GM19395 (cell line): ENCODE data around the gene FHOD1.

Source experiments
- ATAC-seq: cut with Tn5 transposase; IDR thresholded peaks from one replicate; pipeline ENCODE4 v1.9.1; 2021; ENCODE audit warnings: mild to moderate bottlenecking, moderate library complexity; ENCODE audit not compliant: unreplicated experiment

FHOD1 gene

DNA sequence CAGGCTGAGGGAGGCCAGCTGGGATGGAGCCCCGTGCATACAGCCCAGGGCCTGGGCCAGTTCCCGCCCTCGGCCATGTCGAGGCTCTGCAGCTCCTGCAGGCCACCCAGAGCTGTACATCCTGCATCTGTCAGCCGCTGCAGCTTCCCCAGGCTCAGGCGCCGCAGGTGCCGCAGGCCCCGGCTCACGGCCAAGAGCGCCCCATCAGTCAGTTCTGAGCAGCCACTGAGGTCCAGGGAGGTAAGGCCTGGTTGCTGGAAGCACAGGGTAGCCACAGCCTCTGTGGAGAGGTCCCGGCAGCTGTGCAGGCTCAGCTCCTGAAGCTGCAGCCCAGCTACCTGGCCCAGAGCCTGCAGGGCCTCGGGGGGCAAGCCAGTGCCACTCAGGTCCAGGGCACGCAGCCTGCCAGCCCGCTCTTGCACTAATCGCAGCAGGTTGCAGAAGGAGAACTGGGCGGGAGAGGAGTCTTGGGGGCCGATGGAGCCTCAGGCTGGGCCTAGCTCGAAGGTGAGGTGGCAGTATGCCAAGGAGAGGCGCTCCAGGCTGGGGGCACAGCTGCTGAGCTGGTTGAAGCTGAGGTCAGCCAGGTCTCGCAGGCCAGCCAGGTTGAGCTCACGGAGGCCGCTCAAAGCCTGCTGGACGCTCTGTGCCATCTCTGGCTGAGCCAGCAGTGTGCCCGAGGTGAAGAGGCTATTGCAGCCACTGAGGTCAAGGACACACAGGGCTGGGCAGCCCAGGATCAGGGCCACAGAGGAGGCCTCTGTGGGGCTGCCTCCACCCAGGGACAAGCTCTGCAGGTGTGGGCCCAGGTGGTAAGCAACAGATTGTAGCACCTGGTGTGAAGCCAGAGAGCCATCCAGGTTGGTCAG lies 37.0 kb downstream of the FHOD1 start:
- ATAC-seq: no peak

DNA sequence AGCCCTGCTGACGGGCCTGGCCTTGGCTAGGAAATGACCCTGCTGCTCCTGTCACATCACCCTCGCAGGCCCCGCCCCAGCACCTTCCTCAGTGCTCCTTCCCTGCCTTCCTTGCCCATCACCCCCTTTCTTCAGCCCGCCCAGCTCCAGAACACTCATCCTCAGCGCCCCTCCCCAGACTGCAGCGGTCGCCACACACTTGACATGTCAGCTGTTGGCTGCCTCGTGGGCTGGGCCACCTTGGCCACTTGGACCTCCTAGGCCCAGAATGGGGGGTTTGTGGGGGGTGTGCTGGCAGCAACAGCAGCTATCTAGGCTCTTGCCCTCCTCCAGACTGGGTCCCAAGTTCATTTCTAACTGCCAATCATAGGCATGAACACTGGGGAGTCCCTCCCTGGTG lies 37.7 kb downstream of the FHOD1 start:
- ATAC-seq: no peak

DNA sequence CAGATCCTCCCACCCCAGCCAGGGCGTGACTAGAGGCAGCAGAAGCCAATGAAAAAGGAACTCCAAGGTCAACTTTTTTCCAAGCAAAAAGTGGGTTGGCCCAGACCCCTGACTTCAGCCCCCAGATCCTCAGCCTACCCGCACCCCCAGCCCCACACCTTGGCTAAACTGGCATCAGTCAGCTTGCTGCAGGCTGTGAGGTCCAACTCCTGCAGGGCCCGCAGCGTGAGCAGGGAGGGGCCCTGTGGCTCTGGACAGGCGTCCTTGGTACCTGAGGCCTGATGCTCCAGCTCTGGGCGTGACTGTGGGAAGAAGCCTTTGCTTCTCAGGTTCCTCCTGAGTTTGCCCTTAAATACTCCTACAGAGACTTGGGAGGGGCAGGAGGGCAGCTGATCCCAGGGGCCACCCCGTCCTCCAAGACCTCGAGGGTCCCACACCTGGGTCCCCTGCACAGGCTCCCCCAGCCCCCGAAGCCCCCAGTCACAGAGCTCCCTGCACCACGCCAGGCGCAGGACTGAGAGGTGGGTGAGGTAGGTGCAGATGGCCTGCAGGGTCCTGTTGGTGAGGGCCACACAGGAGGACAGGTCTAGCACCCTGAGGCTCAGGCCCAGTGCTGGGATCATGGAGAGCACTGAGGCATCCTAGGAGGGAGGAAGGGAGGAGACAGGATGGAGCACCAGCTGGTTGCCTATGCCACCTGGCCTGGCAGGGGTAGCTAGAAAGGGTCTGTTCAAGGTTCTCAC lies 39.0 kb downstream of the FHOD1 start:
- ATAC-seq: no peak

DNA sequence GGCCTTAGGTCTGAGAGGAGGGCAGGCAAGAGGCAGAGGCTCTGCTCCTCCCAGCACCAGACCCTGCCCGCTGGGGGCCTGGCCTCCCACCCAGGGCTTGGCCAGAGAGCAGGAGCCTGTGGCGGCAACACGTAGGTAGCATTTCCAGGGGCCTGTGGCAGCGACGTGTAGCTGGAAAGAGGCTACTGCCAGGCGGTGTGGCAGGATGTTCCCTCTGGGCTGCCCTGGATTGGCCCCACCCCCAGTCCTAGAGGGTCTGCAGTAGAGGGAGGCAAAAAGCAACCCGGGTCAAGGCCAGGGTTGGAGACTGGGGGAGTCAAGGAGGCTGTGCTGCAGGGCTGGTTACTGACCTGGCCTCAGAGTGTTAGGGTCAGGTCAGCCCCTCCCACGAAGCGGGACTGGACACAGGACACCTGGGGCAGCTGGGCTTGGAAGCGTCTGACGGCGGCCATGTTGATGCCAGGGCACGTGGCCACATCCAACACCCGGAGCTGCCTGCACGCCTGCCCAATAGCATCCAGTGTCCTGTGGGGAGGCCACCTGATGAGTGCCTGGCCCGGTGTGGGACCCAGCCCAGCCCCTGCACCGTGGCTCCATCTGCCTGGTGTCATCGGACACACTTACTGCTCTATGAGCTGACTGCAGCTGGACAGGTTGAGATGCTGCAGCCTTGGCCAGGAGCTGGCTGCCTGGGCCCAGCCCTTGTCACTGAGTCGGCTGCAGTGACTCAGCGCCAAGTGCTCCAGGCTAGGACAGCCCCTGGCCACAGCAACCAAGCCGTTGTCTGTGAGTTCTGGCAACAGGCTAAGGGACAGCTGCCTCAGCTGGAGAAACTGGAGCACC lies 39.8 kb downstream of the FHOD1 start:
- no peak for ATAC-seq

DNA sequence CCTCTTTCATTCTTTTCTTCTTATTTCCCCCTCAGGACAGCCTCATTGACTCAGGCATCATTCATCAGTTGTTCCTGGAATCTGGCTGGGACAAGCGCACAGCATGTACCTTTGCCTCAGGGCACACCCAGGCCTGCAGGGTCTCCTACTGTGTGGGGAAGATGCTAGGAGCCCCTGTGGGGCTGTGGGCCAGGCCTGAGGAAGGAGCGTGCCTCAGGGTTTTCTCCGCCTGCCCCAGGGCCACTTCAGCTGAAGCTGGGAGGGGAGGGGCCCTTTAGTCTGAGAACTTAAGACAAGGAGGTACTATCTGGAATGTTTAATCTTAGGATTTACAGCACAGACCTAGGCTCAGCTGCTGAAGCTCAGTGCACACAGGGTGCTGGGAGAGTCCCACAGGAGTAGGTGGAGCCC lies 40.4 kb downstream of the FHOD1 start:
- no peak for ATAC-seq

DNA sequence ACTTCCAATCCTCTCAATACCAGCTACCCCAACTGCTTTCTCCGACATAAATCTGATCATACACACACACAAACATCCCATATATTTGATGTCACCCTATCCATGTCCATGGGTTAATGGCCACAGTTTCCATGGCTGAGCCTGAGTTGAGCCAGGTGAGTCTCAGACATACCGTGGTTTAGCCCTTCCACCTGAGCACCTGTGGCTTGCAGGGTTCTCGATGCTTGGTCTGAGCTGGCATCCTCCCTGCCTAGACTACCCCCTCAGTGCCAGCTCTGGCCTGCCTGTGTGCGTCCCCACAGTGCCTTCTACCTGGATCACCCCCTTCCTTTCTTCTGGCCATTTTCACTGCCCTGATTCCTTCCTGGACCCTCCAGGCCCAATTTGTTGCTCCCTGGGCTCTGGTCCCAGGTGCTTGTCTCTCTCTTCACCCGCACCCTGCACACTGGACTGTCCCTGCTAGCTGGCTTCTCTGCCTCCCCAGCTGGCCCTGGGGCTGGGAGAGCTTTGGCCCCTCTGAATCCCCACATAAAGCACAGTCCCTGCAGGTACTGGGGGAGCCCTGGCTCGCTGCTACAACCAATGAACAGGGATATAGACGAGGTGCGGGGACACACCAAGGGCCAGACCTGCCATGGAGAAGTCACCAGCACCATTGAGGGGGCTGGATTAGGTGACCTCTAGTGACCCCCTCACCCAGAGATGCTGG lies 41.0 kb downstream of the FHOD1 start:
- no peak for ATAC-seq

DNA sequence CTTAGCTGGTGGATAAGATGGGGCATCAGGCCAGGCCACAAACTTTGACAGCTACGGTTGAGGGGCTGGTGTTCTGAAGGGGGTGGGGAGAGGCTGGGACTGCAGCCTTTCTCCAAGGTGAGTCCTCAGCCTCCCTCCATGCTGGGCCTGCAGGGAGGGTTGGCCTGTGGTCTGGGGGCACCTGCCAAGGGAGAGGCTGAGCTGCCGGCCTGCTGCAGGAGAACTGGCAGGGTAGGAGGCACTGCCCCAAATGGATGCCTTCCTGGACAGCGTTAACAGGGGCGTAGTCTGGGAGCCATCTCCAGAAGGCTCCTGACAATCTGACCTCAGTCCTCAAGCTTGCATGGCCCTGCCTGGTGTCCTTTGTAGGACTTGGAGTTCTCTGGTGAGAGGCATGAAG lies 43.2 kb downstream of the FHOD1 start:
- ATAC-seq: no peak

DNA sequence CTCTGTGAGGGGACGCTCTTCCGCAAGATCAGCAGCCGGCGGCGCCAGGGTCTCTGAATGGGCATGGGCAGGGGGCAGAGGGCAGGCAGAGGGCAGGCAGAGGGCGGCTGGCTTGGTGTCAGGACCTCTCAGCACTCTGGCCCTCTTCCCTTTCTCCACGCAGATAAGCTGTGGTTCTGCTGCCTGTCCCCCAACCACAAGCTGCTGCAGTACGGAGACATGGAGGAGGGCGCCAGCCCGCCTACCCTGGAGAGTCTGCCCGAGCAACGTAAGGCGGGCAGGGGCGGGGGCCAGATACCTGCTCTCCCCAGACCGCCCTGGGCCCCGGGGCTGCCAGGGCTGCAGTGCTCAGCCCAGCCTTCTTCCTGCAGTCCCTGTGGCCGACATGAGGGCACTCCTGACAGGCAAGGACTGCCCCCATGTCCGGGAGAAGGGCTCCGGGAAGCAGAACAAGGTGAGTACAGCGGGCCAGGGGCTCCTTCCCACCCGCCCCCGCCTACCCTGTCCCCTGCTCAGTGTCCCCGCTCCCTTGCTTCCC lies 44.3 kb downstream of the FHOD1 start:
- no peak for ATAC-seq

DNA sequence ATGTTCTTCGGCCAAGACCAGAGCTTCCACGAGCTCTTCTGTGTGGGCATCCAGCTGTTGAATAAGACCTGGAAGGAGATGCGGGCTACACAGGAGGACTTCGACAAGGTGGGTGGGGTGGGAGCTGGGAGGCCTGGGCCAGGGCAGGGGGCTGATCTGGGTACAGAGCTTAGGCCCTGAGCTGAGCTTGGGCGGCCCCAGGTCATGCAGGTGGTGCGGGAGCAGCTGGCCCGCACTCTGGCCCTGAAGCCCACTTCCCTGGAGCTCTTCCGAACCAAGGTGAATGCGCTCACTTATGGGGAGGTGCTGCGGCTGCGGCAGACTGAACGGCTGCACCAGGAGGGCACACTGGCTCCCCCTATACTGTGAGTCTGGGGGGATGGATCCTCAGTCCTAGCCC lies 44.9 kb downstream of the FHOD1 start:
- no peak for ATAC-seq

DNA sequence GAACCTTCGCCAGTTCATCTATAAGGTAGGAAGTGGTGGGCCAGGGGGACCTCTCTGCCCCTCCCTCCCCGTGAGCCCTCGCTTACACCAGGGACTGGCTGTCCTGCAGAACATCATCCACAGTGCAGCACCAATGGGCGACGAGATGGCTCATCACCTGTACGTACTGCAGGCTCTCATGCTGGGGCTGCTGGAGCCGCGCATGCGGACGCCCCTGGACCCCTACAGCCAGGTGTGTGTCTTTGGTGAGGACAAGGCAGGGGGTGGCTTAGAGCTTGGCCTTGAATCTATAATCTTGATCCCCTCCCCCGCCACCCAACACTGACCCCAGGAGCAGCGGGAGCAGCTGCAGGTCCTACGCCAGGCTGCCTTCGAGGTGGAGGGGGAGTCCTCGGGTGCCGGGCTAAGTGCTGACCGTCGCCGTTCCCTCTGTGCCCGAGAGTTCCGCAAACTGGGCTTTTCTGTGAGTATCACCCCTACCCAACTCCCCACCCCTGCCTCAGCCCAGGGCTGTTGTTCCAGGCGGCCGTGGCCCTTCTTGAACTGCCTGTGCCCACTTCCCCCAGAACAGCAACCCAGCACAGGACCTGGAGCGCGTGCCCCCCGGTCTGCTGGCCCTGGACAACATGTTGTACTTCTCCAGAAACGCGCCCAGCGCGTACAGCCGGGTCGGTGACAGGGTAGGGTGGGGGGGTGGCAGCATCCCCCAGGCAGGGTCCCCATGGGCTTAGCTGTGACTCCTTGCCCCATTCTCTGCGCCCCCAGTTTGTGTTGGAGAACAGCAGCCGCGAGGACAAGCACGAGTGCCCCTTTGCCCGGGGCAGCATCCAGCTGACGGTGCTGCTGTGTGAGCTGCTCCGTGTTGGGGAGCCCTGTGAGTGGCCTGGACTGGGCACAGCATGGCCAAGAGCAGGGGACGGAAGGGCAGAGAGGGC lies 45.6 kb downstream of the FHOD1 start:
- ATAC-seq: no peak

DNA sequence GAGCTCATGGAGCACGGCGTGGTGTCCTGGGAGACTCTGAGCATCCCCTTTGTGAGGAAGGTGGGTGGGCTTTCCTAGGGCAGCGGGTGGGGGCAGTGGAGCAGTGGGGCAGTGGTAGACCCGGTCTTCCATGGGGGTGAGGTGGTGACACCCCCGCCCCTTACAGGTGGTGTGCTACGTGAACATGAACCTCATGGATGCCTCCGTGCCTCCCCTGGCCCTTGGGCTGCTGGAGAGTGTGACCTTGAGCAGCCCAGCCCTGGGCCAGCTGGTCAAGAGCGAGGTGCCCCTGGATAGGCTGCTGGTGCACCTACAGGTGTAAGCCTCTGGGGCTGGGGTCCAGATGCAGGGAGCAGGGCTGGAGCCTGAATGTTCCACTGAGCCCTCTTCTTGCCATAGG lies 46.8 kb downstream of the FHOD1 start:
- ATAC-seq: no peak

DNA sequence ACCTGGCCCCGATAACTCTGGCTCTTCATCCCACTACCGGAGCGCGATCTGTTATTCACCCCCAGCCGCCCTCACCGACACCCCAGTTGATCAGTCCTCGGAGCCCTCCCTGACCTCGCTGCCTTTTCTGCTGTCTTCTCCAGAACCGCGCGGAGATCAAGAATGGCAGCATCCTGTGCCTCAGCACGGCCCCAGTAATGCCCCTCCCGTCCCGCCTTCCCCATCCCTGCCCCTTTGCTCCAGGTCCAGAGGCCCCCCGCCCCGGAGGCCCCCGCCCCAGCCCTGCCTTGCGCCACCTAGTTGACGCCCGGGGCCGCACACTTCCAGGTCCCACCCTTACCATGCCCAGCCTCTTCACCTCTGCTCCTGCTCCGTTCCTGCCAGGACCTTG lies 47.5 kb downstream of the FHOD1 start:
- no peak for ATAC-seq

DNA sequence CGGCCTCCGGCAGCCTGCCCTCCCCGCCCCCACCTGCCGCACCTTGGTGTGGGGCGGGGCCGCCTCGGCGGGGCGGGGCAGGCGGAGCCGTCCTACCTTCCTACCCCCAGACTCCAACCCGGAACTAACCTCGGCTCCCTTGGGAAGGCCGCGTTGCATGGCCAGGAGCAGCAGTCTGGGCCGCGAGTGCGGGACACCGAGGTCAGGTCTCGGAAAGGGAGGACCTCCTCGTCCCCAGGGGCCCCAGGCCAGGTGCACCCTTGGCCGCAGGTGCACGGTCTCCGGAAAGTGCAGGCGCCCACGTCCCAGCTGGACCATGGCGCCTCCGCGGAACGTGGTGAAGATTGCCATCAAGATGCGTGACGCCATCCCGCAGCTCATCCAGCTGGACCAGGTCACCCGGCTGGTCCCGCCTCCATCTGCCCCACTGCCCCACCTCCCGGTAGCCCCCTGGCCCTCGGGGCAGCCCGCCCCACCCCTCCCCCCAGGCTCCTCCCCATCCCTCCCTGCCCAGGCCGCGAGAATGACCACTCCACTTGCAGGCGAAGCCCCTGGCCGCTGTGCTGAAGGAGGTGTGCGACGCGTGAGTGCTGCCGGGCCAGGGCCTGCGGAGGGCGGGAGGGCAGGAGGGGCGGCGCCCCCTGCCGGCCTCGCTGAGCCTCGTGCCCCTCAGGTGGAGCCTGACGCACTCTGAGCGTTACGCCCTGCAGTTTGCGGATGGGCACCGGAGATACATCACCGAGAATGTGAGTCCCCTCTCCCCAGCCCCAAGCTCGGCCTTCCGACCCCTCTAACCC lies 48.1 kb downstream of the FHOD1 start, which contains the start of gene ELMO3:
Gene ELMO3, plus strand, starts transcription at position 121 of the 797 bp plus-strand sequence. Its CDS starts 196 bp downstream, at position 317.
- no peak for ATAC-seq

DNA sequence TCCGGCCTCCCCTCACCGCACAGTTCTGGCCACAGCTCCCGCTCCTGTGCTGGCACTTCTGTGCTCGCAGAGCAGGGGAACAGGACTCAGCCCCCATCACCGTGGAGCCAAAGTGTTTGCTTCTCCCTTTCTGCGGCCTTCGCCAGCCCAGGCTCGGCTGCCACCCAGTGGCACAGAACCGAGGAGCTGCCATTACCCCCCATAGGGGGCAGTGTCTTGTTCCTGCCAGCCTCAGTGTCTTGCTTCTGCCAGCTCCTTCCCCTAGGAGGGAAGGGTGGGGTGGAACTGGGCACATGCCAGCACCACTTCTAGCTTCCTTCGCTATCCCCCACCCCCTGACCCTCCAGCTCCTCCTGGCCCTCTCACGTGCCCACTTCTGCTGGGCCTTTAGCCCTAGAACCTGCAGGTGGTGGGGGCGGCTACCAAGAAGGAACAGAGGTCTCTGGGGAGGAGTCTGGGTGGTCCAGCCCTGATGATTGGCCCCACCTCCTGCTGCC lies 49.0 kb downstream of the FHOD1 start:
- no peak for ATAC-seq

DNA sequence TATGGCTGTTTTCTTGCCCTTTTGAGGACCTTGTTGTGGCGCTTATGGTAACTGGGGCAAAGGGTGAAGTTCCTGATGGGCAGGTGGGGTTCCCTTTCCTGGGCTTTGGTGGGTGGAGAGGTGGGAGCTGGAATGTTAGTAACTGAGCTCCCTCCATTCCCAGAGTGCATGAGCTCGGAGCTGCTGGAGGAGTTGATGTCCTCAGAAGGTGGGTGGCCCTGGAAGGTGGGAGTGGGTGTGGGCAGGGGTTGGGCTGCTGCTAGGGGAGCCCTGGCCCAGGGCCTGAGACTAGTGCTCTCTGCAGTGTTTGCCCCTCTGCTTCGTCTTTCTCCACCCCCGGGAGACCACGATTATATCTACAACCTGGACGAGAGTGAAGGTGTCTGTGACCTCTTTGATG lies 49.6 kb downstream of the FHOD1 start:
- no peak for ATAC-seq

DNA sequence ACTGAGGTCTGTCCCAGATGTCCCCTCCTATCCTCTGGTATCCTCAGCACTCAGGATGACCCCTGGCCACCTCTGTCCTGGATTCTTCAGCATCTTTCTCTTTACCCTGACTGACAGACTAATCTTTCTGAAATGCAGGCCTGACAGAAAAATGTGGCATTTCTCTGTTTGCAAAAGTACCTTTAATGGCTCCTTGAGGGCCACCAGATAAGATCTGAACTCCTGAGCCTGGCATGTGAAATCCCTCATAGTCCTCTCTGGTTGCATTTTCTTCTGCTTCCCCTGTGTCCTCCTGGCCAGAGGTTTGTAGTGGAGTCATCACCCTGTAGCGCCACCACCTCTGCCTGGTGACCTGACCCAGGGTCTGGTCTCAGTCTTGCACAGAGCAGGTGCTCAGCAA lies 50.4 kb downstream of the FHOD1 start:
- no peak for ATAC-seq

DNA sequence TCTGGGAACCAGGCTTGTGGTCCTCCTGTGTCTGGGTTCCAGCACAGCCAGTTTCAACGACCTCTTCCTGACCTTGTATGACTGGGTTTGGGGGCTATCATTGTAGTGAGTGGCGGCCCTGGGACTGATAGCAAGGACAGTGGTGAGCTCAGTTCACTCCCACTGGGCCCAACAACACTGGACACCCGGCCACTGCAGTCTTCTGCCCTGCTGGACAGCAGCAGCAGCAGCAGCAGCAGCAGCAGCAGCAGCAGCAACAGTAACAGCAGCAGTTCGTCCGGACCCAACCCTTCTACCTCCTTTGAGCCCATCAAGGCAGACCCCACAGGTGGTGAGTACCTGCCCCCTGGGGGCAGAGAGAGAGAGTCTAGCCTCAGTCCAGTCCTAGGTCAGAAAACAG lies 51.6 kb downstream of the FHOD1 start:
- no peak for ATAC-seq

DNA sequence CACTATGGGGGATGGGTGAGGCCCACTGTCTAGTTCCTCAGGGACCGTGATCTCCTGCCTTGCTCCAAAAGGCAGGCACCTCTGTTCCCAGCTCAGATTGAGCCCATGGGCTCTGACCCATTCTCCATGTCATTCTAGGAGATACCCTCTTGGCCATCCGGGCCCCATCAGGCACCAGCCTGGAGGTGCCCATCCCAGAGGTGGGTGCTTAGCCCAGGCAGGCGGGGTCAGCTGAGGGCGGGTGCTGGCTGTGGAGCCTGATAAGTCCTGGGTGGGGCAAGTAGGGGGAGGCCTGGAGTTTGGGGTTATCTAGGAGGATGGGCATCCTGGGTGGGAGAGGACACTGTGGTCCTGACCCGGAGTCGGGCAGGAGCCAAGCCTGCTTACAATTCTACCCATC lies 53.0 kb downstream of the FHOD1 start:
- no peak for ATAC-seq
